Myocyte (in vitro differentiated cells): Measurements from ENCODE around the gene AHCYL2. TPM values are rescaled to one million over a fixed set of nuclear protein-coding genes. Genes with fewer than 3 reads are reported as not detected.
"Not testable (repeated sequence)": the region's sequence is repeated elsewhere in the genome, so short reads cannot be mapped to it uniquely, and the experiment has no call there.

Experiments
- DNase-seq: peaks from one replicate; pipeline ENCODE4 v3.0.0-alpha.2; 2012; ENCODE audit warnings: low read depth
- total RNA-seq: library from RNA; depleted of rRNA; stranded (reverse); fragments of >200 nt; gene quantifications from 2 replicates; pipeline ENCODE4 v1.2.3, GENCODE V29; 2014

The AHCYL2 gene
- total RNA-seq, 1 donor from 2014 or later: 20.4 TPM

DNA sequence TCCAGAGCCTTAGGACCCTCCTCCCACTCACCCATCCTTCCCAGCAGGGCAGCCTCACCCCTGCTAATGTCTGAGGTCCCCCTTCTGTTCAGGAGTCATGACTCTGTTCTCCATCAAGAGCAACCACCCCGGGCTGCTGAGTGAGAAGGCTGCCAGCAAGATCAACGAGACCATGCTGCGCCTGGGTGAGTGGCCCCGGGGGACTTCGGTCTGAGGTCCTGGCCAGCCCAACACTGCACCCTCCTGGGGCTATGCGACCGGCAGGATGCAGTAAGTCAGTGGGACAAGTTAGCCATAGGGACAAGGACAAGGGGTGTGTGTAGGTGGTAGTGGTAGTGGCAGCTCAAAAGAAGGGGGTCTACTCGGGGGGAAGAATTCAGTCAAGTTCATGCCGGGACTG is 16.2 kb upstream of the AHCYL2 start:
- DNase-seq: no peak

DNA sequence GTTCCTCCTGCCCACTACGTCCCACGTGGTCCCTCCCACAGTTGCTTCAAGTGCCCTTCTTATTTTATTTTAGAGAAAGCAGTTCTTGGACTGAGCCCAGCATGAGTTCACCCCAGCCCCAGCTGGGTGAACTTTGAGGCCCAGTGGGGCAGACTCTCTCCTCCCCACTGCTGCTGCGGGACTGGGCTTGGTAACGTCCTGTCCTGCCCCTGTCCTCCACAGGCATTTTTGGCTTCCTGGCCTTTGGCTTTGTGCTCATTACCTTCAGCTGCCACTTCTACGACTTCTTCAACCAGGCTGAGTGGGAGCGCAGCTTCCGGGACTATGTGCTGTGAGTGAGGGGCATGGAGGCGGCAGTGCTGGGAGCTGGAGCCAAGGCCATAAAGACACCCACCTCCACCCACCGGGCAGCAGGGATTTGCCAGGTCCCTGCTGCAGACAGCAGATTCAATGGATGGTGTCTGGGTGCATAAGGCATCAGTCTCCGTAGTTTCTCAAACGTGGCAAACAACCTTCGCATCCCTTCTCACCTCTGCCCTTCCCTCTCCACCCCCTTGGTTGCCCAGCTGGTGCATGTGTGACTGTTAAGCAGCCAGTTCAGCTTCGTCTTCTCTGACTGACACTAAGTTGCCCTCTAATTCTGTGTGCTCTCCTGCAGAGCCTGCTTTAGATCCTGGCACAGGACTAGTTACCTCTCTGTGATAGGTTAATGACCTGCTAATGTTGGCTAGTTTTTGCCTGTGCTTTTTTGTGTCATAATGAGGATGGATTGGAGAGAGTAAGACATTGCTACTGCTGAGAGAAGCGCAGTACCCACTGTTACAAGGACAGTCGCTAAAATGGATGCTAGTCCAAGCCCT is 15.5 kb upstream of the AHCYL2 start:
- DNase-seq: no peak

DNA sequence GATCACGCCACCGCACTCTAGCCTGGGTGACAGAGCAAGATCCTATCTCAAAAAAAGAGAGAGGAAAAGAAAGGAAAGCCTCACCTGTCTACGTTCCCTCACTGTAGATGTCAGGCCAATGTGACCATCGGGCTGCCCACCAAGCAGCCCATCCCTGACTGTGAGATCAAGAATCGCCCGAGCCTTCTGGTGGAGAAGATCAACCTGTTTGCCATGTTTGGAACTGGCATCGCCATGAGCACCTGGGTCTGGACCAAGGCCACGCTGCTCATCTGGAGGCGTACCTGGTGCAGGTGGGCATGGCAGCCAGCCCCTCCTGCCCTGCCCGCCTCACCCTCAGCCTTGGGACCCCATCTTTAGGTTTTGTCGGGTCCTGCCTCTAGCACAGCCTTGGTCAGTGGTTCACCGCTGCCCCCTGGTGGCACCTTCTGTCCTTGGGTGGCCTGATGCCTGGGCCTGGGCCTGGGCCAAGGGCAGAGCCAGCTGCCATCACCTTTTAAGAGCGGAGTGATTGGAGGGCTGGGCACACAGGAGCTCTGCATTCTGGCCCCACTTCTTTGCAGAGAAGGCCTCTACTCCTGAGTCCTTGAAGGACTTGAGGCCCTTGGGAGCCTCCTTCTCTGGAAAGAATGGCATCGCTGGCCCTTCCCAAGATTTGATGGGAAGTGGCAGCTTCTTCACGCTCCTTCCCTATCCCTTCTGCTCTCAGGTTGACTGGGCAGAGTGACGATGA is 14.4 kb upstream of the AHCYL2 start:
- DNase-seq: peak; percentile 84

GRCh38 chr7:129210989-129211312 is 13.9 kb upstream of the AHCYL2 start:
- no peak for DNase-seq

GRCh38 chr7:129212126-129212525 is 12.7 kb upstream of the AHCYL2 start:
- no peak for DNase-seq

DNA sequence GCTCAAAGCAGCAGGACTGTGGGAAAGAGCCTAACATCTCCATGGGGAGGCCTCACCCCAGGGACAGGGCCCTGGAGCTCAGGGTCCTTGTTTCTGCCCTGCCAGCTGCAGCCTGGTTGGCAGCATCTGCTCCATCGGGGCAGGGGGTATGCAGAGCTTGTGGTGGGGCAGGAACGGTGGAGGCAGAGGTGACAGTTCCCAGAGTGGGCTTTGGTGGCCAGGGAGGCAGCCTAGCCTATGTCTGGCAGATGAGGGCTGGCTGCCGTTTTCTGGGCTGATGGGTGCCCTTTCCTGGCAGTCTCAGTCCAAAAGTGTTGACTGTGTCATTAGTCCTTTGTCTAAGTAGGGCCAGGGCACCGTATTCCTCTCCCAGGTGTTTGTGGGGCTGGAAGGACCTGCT is 12.2 kb upstream of the AHCYL2 start:
- DNase-seq: no peak

GRCh38 chr7:129213828-129214227 is 11.0 kb upstream of the AHCYL2 start:
- DNase-seq: peak; percentile 15

DNA sequence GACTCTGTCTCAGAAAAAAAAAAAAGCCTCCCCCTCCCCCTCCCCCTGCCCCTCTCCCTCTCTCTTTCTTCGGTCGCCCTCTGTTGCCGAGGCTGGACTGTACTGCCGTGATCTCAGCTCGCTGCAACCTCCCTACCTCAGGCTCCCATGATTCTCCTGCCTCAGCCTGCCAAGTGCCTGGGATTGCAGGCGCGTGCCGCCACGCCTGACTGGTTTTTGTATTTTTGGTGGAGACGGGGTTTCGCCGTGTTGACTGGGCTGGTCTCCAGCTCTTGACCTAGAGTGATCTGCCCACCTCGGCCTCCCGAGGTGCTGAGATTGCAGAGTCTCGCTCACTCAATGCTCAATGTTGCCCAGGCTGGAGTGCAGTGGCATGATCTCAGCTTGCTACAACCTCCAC is 9.1 kb upstream of the AHCYL2 start:
- not testable (repeated sequence) for DNase-seq

GRCh38 chr7:129216101-129216715 is 8.6 kb upstream of the AHCYL2 start:
- DNase-seq: not testable (repeated sequence)

DNA sequence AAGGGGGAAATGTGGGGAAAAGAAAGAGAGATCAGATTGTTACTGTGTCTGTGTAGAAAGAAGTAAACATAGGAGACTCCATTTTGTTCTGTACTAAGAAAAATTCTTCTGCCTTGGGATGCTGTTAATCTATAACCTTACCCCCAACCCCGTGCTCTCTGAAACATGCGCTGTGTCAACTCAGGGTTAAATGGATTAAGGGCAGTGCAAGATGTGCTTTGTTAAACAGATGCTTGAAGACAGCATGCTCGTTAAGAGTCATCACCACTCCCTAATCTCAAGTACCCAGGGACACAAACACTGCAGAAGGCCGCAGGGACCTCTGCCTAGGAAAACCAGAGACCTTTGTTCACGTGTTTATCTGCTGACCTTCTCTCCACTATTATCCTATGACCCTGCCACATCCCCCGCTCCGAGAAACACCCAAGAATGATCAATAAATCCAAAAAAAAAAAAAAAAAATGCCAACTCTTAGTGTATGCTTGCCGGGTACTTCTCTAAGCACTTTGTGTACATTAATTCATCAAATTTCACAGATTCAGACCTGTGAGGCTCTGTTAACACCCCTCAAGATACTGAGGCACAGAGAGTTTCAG is 7.9 kb upstream of the AHCYL2 start:
- not testable (repeated sequence) for DNase-seq

GRCh38 chr7:129218514-129219062 is 6.2 kb upstream of the AHCYL2 start:
- DNase-seq: peak; percentile 95

DNA sequence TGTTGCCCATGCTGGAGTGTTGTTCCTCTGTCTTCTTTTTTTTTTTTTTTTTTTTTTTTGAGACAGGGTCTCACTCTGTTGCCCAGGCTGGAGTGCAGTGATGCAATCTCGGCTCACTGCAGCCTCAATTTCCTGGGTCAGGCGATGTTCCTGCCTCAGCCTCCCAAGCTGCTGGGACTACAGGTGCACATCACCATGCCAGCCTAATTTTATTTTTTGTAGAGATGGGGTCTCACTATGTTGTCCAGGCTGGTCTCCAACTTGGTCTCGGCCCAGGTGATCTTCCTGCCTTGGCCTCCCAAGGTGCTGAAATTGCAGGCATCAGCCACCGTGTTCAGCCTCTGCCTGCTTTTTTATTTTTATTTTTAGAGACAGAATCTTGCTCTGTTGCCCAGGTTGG is 5.7 kb upstream of the AHCYL2 start:
- DNase-seq: not testable (repeated sequence)

DNA sequence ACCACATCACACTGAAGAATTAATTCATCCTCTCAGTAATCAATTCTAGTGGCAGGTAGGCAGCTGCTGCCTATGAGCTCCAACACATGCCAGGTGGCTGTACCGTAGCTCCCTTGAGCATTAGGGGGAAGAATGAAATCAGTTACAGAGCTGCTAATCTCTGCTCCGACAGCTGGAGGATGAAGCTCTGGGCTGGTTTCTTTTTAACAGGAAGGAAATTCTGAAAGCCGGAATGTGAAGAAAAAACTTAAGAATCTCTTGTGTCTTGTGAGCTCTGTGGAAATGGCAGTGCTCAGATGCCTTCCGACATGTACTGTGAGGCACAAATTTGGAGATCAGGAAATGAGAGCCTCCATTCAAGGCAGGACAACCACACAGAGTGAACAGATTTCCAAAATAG is 2.8 kb upstream of the AHCYL2 start:
- DNase-seq: peak; percentile 32

- peak; percentile 62 for DNase-seq
Observed at GRCh38 chr7:129225206-129225930, 538 bp downstream of the AHCYL2 start.

DNA sequence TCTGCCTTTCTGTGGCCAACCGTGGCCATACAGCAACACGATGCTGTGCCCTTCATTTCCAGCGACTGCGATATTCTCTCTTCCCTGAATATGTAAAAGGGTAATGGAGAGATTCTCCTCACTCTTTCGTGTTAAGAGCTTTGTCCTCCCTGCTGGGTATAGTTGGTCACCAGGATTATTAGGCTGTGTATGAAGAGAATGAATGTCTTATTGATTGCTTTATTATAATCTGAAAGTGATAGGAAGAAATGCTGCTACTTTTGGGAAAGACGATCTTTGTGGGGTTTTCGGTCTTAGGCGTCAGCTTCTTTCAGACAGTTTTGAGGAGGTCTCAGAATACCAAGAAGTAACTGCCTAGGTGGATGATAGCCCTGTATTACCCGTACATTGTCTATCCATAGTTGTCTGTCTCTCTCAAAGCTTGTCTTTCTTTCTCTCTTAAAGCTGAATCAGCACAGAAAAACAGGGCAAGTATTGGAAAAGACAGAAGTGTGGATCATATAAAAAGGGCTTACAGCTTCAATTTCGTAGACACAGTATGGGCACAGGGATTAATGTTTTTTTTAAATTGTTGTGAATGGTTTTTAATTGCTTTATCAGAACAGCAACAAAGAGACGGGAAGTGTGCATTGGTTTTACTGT is 1.2 kb downstream of the AHCYL2 start:
- no peak for DNase-seq

GRCh38 chr7:129227646-129228578 is 3.1 kb downstream of the AHCYL2 start:
- DNase-seq: no peak

- DNase-seq: no peak
Observed at GRCh38 chr7:129228633-129229032, 3.8 kb downstream of the AHCYL2 start.

GRCh38 chr7:129231666-129232065 is 6.8 kb downstream of the AHCYL2 start:
- DNase-seq: no peak

DNA sequence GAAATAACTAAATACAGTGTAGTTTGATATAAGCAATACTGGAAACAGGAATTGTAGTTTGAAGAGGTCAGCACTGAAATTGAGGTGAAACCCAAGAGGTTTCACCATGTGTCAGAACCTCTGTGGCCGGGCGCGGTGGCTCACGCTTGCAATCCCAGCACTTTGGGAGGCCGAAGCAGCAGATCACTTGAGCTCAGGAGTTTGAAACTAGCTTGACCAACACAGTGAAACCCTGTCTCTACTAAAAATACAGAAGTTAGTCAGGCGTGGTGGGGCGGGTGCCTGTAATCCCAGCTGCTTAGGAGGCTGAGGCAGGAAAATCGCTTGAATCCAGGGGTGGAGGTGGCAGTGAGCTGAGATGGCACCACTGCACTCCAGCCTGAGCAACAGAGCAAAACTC is 13.7 kb downstream of the AHCYL2 start:
- peak; percentile 41 for DNase-seq
